Naive B cell (primary cell): ENCODE results near the gene LNPEP. TPM values are rescaled to one million over a fixed set of nuclear protein-coding genes. Genes with fewer than 3 reads are reported as not detected.

ENCODE experiments used
- ATAC-seq, 2 donors: fragments of 150-1000 bp; cut with Tn5 transposase; 2 replicates each; pipeline ENCODE4 v1.10.0; 2021; ENCODE audit warnings: low read depth in 2 of 2, mild to moderate bottlenecking in 2 of 2, moderate library complexity in 2 of 2
- DNase-seq: peaks from one replicate; pipeline ENCODE4 v3.0.0; 2022
- H3K27ac Mint-ChIP-seq, 6 donors: one replicate each; pipeline ENCODE4 v1.8.0; 2020 to 2022; ENCODE audit warnings: mild to moderate bottlenecking in 6 of 6, mixed read lengths in 6 of 6, moderate library complexity in 5 of 6, inconsistent platforms in 2 of 6
- H3K27me3 Mint-ChIP-seq, 3 donors: one replicate each; pipeline ENCODE4 v1.8.0; 2021 to 2022; ENCODE audit warnings: mixed read lengths in 3 of 3, mild to moderate bottlenecking in 1 of 3
- H3K36me3 Mint-ChIP-seq, 2 donors: one replicate each; pipeline ENCODE4 v1.8.0; 2020 to 2022; ENCODE audit warnings: mixed read lengths in 2 of 2, inconsistent platforms in 1 of 2, mild to moderate bottlenecking in 1 of 2
- H3K4me1 Mint-ChIP-seq, 3 donors: one replicate each; pipeline ENCODE4 v1.8.0; 2020 to 2022; ENCODE audit warnings: mixed read lengths in 3 of 3, inconsistent platforms in 1 of 3, mild to moderate bottlenecking in 1 of 3, moderate library complexity in 1 of 3
- H3K4me3 Mint-ChIP-seq, 8 donors: one replicate each; pipeline ENCODE4 v1.8.0; 2020 to 2022; ENCODE audit warnings: mild to moderate bottlenecking in 8 of 8, mixed read lengths in 8 of 8, moderate library complexity in 8 of 8, inconsistent platforms in 2 of 8
- H3K9me3 Mint-ChIP-seq, 7 donors: one replicate each; pipeline ENCODE4 v1.8.0; 2020 to 2022; ENCODE audit warnings: mixed read lengths in 7 of 7, mild to moderate bottlenecking in 5 of 7, inconsistent platforms in 2 of 7, moderate library complexity in 1 of 7
- polyA plus RNA-seq, 6 donors: library from polyadenylated mRNA; unstranded; fragments of 300-500 nt; fragmentation: Illumina TruSeq; gene quantifications; one replicate each; pipeline ENCODE4 v1.2.3, GENCODE V29; 2021; ENCODE audit warnings: low read depth in 6 of 6

Gene LNPEP
- polyA plus RNA-seq, 6 donors from 2014 or later, result 17.3 to 50.9 (median 44.3) TPM

DNA sequence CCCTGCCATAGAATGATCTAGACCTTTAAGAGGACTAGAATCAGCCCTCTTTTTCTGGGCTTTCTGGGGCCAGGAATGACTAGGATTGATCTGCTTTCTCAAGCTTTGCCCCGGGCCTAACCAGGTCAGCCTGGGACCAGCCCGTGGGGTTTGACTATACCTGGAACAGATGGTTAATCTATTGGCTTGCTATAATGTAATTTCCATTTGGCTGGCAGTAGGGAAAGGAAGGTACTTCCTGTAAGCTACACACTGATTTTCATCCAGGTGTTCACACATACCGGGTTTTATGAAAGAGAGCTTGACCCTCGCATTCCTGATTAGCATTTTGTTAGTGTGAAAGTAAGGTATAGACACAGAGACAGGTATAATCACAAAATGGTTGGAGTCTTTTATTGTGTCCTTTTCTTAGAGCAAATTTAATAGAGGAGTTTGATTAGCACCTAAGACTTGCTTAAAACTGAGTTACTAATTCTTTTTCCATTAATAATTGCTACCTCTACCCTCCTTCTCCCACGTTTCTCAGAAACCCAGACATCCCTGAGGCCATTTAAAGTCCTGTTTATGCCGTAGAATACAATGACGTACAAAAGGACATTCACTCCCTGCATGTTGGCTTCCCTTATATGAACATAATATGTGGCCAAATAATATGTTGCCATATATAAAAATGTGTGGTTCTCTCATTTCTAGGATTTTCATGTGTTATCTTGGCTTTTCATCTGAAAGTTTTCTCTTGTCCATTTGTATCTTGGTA, 17.3 kb downstream of the LNPEP start:
- no peak overlapping the region for H3K4me3 Mint-ChIP-seq
- H3K4me1 Mint-ChIP-seq, result peaks cover 56 to 85% (median 59%) of the 10 kb centered on the region in 3 donors
- peaks cover 0 to 1% (median 0%) of the 10 kb centered on the region in 7 donors for H3K9me3 Mint-ChIP-seq
- H3K27ac Mint-ChIP-seq, result peak overlapping the region in 5 of 6 donors; percentile 16 to 77 (median 38)
- no peak for ATAC-seq
- no peak for DNase-seq
- peaks cover 0 to 14% of the 10 kb centered on the region in 2 donors for H3K36me3 Mint-ChIP-seq
- no peaks in the 10 kb centered on the region for H3K27me3 Mint-ChIP-seq

DNA sequence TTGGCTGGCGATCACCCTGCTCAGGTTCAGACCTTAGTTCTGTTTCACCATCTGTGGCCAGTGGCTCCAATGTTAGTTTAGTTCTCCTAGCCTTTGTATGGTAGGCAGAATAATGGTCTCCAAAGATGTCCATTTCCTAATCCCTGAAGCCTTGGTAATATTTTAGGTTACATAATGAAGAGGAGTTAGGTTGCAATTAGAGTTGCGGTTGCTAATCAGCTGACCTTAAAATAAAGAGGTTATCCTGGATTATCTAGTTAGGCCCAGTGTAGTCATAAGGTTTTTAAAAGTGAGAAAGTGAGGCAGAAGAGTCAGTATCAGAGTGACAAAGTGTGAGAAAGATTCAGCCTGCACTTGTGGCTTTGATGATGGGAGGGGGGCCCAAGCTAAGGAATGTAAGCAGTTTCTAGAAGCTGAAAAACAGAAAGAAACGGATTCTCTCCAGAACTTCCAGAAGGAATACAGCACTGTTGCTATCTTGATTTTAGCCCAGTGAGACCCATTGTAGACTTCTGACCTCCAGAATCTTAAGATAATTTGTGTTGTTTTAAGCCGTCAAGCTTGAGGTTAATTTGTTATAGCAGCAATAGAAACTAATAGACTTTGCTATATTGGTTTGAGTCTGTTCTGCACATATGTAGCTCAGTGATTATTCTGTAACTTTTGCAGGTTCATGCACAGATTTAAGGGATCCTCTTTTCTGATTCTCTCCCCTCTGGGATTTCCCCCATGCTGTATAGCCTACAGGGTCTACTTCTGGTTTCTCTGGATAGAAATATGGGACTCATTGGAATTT, 21.6 kb downstream of the LNPEP start:
- H3K27me3 Mint-ChIP-seq, result no peaks in the 10 kb centered on the region
- DNase-seq (peak; percentile 39), ATAC-seq (peak; percentile 46 to 50)
- H3K9me3 Mint-ChIP-seq, result no peaks in the 10 kb centered on the region
- peak overlapping the region; percentile 89 to 92 (median 91) for H3K27ac Mint-ChIP-seq
- H3K36me3 Mint-ChIP-seq, result no peaks in the 10 kb centered on the region
- H3K4me3 Mint-ChIP-seq, result peak overlapping the region; percentile 7 to 84 (median 76)
- H3K4me1 Mint-ChIP-seq, result peaks cover 55 to 86% (median 63%) of the 10 kb centered on the region in 3 donors

DNA sequence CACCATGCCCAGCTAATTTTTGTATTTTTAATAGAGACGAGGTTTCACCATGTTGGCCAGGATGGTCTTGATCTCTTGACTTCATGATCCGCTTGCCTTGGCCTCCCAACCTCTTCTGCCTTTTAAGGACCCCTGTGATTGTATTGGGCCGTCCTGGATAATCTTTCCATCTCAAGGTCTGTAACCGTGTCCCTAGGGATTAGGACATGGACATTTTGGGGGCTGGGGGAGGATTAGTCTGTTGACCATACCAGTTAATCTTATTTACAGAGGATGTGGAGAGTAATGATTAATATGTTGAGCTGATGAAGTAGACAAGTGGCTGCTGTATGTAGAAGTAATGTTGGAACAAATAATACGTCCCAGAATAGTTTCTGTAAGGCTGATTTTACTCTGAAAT, 23.1 kb downstream of the LNPEP start:
- Mint-ChIP-seq H3K4me1 (peaks cover 58 to 86% (median 63%) of the 10 kb centered on the region in 3 donors), H3K4me3 (peak overlapping the region in 7 of 8 donors; percentile 50 to 85 (median 72)), H3K27ac (peak overlapping the region; percentile 6 to 92 (median 90)), H3K9me3 (no peaks in the 10 kb centered on the region), H3K27me3 (no peaks in the 10 kb centered on the region), H3K36me3 (no peaks in the 10 kb centered on the region)
- DNase-seq, result no peak
- no peak for ATAC-seq

DNA sequence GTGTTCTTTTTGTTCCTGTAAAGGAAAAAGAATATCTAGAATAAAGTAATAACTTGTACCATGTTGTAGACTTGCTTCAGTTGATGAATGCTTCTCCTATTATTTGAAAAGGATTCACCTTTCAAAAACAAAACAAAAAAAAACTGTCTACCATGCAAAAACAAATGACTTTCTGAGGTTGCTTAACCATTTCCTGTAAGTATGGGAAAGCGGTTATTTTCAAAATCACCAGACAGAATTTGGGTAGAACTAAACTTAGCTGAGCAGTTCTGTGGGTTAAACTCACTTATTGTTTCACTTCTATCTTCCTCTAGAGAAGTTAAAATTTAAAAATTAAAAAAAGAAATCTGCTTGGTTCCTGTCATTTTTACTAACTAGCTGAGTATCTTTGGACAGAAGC, 25.2 kb downstream of the LNPEP start:
- H3K9me3 Mint-ChIP-seq, result no peaks in the 10 kb centered on the region

GRCh38 chr5:96962540-96962991, 26.7 kb downstream of the LNPEP start:
- no peaks in the 10 kb centered on the region for H3K27me3 Mint-ChIP-seq
- DNase-seq (peak; percentile 14), ATAC-seq (peak; percentile 9 to 36)
- H3K9me3 Mint-ChIP-seq, result no peaks in the 10 kb centered on the region
- peaks cover 47 to 84% (median 52%) of the 10 kb centered on the region in 3 donors for H3K4me1 Mint-ChIP-seq
- peak overlapping the region; percentile 52 to 81 (median 76) for H3K4me3 Mint-ChIP-seq
- no peaks in the 10 kb centered on the region for H3K36me3 Mint-ChIP-seq
- peak overlapping the region; percentile 69 to 98 (median 92) for H3K27ac Mint-ChIP-seq

More for the DNA sequence above, 25.2 kb downstream of the LNPEP start:
- Mint-ChIP-seq H3K4me1 (peaks cover 54 to 86% (median 66%) of the 10 kb centered on the region in 3 donors), H3K27me3 (no peaks in the 10 kb centered on the region), H3K36me3 (no peaks in the 10 kb centered on the region), H3K27ac (peak overlapping the region; percentile 9 to 93 (median 36)), H3K4me3 (peak overlapping the region; percentile 48 to 83 (median 74))
- peak; percentile 59 for DNase-seq
- ATAC-seq, result peak; percentile 63 to 66

DNA sequence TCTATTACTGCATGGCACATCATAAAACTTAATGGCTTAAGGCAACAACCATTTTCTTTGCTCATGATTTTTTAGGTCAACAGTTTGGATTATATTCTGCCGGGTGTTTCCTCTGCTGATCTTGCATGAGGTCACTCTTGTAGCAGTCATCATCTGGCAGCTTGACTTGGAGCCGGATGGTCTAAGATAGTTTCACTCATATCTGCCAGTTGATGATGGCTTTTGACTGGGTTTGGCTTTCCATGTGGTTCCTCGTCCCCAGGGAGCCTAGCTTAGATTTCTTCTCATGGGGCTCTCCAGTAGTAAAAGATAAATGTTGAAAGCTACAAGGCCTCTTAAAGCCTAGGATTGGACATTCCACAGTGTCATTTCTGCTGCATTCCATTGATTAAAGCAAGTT, 27.4 kb downstream of the LNPEP start:
- no peaks in the 10 kb centered on the region for H3K36me3 Mint-ChIP-seq
- no peaks in the 10 kb centered on the region for H3K9me3 Mint-ChIP-seq
- DNase-seq (peak; percentile 9), ATAC-seq (peak; percentile 59)
- peak overlapping the region in 7 of 8 donors; percentile 26 to 81 (median 74) for H3K4me3 Mint-ChIP-seq
- peaks cover 44 to 83% (median 51%) of the 10 kb centered on the region in 3 donors for H3K4me1 Mint-ChIP-seq
- peak overlapping the region in 5 of 6 donors; percentile 82 to 98 (median 92) for H3K27ac Mint-ChIP-seq
- H3K27me3 Mint-ChIP-seq, result no peaks in the 10 kb centered on the region

GRCh38 chr5:96966801-96967200, 30.9 kb downstream of the LNPEP start:
- Mint-ChIP-seq H3K4me1 (peaks cover 55 to 80% (median 68%) of the 10 kb centered on the region in 3 donors), H3K27me3 (no peaks in the 10 kb centered on the region), H3K4me3 (no peak overlapping the region), H3K27ac (peak overlapping the region in 1 of 6 donors; percentile 45), H3K36me3 (no peaks in the 10 kb centered on the region), H3K9me3 (no peaks in the 10 kb centered on the region)
- no peak for ATAC-seq
- no peak for DNase-seq

DNA sequence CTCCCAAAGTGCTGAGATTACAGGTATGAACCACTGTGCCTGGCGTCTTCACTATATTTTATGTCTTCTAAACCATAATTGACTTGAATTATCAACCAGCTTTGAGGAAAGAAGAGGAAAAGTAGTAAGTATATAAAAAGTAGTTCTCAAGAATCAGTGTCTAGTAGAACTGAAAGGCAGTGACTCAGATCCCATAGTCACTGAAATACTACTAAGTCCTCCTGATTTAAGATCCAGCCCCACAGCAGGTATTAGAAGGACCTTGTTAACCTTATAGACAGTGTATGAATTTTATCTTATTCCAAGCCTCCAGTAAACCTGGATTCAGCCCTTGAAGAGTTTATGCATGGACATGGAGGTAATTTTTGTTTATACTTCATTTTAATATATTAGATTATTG, 31.5 kb downstream of the LNPEP start:
- Mint-ChIP-seq H3K4me3 (peak overlapping the region in 1 of 8 donors; percentile 16), H3K4me1 (peaks cover 58 to 80% (median 68%) of the 10 kb centered on the region in 3 donors), H3K36me3 (no peaks in the 10 kb centered on the region), H3K27ac (peak overlapping the region in 2 of 6 donors; percentile 59 to 81), H3K27me3 (no peaks in the 10 kb centered on the region), H3K9me3 (no peaks in the 10 kb centered on the region)
- ATAC-seq (no peak), DNase-seq (no peak)

DNA sequence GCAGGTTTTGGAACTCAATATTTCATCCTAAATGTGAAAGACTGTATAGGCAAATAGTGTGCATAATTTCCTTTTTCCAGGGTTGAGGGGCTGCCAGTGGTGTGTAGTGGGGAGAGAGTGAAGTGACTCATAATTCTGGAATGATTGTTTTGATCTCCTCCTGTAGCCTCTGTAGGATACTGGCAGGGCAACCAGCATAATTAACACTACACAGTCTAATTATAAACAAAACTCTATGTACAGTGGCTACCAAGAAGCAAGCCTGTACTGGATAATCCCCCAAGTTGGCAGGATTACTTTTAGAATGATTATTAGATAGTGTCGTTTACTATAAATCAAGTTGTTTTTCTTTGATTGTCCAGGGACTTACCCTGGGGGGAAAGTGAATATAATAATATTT, 32.2 kb downstream of the LNPEP start:
- peaks cover 60 to 80% (median 69%) of the 10 kb centered on the region in 3 donors for H3K4me1 Mint-ChIP-seq
- H3K4me3 Mint-ChIP-seq, result no peak overlapping the region
- H3K27ac Mint-ChIP-seq, result peak overlapping the region in 3 of 6 donors; percentile 6 to 51 (median 20)
- no peaks in the 10 kb centered on the region for H3K9me3 Mint-ChIP-seq
- no peak for ATAC-seq
- peaks cover 0 to 4% of the 10 kb centered on the region in 2 donors for H3K36me3 Mint-ChIP-seq
- no peaks in the 10 kb centered on the region for H3K27me3 Mint-ChIP-seq
- no peak for DNase-seq

GRCh38 chr5:96968614-96969013, 32.7 kb downstream of the LNPEP start:
- ATAC-seq (no peak), DNase-seq (no peak)
- Mint-ChIP-seq H3K4me3 (peak overlapping the region in 2 of 8 donors; percentile 5 to 40), H3K27ac (peak overlapping the region in 3 of 6 donors; percentile 6 to 76 (median 73)), H3K27me3 (no peaks in the 10 kb centered on the region), H3K36me3 (peaks cover 0 to 4% of the 10 kb centered on the region in 2 donors), H3K4me1 (peaks cover 58 to 80% (median 67%) of the 10 kb centered on the region in 3 donors), H3K9me3 (no peaks in the 10 kb centered on the region)

GRCh38 chr5:96969366-96969765, 33.5 kb downstream of the LNPEP start:
- H3K4me3 Mint-ChIP-seq, result no peak overlapping the region
- H3K9me3 Mint-ChIP-seq, result no peaks in the 10 kb centered on the region
- no peak for ATAC-seq
- no peak for DNase-seq
- H3K4me1 Mint-ChIP-seq, result peaks cover 60 to 81% (median 69%) of the 10 kb centered on the region in 3 donors
- no peak overlapping the region for H3K27ac Mint-ChIP-seq
- peaks cover 0 to 4% of the 10 kb centered on the region in 2 donors for H3K36me3 Mint-ChIP-seq
- no peaks in the 10 kb centered on the region for H3K27me3 Mint-ChIP-seq

- H3K4me3 Mint-ChIP-seq, result peak overlapping the region in 7 of 8 donors; percentile 6 to 81 (median 34)
- DNase-seq (no peak), ATAC-seq (no peak)
- peaks cover 0 to 4% of the 10 kb centered on the region in 2 donors for H3K36me3 Mint-ChIP-seq
- H3K27ac Mint-ChIP-seq, result peak overlapping the region; percentile 1 to 94 (median 43)
- H3K9me3 Mint-ChIP-seq, result no peaks in the 10 kb centered on the region
- H3K4me1 Mint-ChIP-seq, result peaks cover 66 to 86% (median 78%) of the 10 kb centered on the region in 3 donors
- no peaks in the 10 kb centered on the region for H3K27me3 Mint-ChIP-seq
These were observed 36.9 kb downstream of the LNPEP start for GRCh38 chr5:96972599-96973334.
